ENCODE measurements around the gene JADE2. TPM values are rescaled to one million over a fixed set of nuclear protein-coding genes. Genes with fewer than 3 reads are reported as not detected.
A peak's percentile ranks its signal among the peaks of the same experiment; 100 is the strongest.

Gene JADE2
- total and polyA plus RNA-seq, 4 donors: 3.9 to 11.4 (median 5.5) TPM

DNA sequence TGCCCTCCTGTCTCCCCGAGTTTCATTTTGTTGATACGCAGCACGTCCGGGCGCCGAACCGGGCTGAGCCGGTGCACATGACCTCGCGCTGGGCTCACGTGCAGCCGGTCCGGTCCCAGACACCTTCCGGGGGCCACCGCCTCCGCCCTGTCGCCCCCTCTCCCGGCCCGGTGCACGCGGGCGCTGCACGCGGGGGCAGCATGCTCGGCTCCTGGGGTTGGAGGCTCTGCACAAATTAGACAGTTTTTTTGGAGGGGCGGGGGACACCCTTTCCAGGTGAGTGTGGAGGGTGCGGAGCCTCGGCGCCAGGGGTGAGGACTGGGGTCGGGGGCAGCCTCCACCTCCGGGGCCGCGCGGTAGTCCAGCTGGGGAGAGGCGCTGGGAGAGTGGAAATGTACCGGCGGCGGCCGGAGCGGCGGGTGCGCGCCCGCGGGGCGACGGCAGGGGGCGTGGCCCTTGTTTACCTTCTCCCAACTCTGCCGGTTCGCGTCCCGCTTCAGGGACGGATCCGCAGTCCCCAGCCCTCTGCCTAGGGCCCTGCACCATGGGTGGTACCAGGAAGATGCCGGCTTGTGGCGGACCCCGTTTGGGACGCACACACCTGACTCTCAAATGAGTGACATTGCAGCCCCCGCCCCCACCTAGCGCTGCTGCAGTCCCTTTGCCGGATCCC is 1.1 kb downstream of the JADE2 start:
- H3K36me3 ChIP-seq (ENCODE audit: control insufficient read depth in 4 of 4, insufficient read depth in 3 of 4, low read depth in 1 of 4, low read length in 3 of 4): peaks cover 0 to 1% (median 0%) of the 10 kb centered on the region in 4 donors
- peak overlapping the region; percentile 84 to 89 (median 84) for H3K4me3 ChIP-seq (ENCODE audit: low read depth in 1 of 3, low read length in 3 of 3)
- H3K9me3 ChIP-seq (ENCODE audit: control insufficient read depth in 4 of 4, low read length in 3 of 4): no peaks in the 10 kb centered on the region
- H3K9ac ChIP-seq (ENCODE audit: low read depth in 1 of 2, low read length in 2 of 2): peak overlapping the region; percentile 18 to 36
- WGBS: under 1% methylated on average over 61 of the region's 61 CpGs
- peak; percentile 31 for TF ChIP-seq SP1 (IDR thresholded peaks at IDR 0.05)
- TF ChIP-seq TAF1 (conservative IDR thresholded peaks at IDR 0.05): no peak
- TF ChIP-seq, protein P1, sequence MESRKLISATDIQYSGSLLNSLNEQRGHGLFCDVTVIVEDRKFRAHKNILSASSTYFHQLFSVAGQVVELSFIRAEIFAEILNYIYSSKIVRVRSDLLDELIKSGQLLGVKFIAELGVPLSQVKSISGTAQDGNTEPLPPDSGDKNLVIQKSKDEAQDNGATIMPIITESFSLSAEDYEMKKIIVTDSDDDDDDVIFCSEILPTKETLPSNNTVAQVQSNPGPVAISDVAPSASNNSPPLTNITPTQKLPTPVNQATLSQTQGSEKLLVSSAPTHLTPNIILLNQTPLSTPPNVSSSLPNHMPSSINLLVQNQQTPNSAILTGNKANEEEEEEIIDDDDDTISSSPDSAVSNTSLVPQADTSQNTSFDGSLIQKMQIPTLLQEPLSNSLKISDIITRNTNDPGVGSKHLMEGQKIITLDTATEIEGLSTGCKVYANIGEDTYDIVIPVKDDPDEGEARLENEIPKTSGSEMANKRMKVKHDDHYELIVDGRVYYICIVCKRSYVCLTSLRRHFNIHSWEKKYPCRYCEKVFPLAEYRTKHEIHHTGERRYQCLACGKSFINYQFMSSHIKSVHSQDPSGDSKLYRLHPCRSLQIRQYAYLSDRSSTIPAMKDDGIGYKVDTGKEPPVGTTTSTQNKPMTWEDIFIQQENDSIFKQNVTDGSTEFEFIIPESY (IDR thresholded peaks at IDR 0.05): no peak
- no peak for TF ChIP-seq RXRA (IDR thresholded peaks at IDR 0.05)
- TF ChIP-seq HNF4G (IDR thresholded peaks at IDR 0.05): no peak
- peak in 1 of 2 donors; percentile 16 for TF ChIP-seq RAD21 (IDR thresholded peaks at IDR 0.05)
- TF ChIP-seq, protein P2, sequence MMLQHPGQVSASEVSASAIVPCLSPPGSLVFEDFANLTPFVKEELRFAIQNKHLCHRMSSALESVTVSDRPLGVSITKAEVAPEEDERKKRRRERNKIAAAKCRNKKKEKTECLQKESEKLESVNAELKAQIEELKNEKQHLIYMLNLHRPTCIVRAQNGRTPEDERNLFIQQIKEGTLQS (IDR thresholded peaks at IDR 0.05): no peak
- TF ChIP-seq, protein P3, sequence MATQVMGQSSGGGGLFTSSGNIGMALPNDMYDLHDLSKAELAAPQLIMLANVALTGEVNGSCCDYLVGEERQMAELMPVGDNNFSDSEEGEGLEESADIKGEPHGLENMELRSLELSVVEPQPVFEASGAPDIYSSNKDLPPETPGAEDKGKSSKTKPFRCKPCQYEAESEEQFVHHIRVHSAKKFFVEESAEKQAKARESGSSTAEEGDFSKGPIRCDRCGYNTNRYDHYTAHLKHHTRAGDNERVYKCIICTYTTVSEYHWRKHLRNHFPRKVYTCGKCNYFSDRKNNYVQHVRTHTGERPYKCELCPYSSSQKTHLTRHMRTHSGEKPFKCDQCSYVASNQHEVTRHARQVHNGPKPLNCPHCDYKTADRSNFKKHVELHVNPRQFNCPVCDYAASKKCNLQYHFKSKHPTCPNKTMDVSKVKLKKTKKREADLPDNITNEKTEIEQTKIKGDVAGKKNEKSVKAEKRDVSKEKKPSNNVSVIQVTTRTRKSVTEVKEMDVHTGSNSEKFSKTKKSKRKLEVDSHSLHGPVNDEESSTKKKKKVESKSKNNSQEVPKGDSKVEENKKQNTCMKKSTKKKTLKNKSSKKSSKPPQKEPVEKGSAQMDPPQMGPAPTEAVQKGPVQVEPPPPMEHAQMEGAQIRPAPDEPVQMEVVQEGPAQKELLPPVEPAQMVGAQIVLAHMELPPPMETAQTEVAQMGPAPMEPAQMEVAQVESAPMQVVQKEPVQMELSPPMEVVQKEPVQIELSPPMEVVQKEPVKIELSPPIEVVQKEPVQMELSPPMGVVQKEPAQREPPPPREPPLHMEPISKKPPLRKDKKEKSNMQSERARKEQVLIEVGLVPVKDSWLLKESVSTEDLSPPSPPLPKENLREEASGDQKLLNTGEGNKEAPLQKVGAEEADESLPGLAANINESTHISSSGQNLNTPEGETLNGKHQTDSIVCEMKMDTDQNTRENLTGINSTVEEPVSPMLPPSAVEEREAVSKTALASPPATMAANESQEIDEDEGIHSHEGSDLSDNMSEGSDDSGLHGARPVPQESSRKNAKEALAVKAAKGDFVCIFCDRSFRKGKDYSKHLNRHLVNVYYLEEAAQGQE (IDR thresholded peaks at IDR 0.05): no peak
- TF ChIP-seq GABPA (IDR thresholded peaks at IDR 0.05 in 1 of 2, conservative IDR thresholded peaks at IDR 0.05 in 1 of 2): no peak
- TF ChIP-seq JUND (IDR thresholded peaks at IDR 0.05): no peak
- peak; percentile 23 for TF ChIP-seq FOXA2 (IDR thresholded peaks at IDR 0.05)
- TF ChIP-seq FOXA1 (IDR thresholded peaks at IDR 0.05): no peak
- TF ChIP-seq, protein P4, sequence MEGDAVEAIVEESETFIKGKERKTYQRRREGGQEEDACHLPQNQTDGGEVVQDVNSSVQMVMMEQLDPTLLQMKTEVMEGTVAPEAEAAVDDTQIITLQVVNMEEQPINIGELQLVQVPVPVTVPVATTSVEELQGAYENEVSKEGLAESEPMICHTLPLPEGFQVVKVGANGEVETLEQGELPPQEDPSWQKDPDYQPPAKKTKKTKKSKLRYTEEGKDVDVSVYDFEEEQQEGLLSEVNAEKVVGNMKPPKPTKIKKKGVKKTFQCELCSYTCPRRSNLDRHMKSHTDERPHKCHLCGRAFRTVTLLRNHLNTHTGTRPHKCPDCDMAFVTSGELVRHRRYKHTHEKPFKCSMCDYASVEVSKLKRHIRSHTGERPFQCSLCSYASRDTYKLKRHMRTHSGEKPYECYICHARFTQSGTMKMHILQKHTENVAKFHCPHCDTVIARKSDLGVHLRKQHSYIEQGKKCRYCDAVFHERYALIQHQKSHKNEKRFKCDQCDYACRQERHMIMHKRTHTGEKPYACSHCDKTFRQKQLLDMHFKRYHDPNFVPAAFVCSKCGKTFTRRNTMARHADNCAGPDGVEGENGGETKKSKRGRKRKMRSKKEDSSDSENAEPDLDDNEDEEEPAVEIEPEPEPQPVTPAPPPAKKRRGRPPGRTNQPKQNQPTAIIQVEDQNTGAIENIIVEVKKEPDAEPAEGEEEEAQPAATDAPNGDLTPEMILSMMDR (IDR thresholded peaks at IDR 0.05; ENCODE audit: low read depth, low read length, missing input control): peak; percentile 49
- TF ChIP-seq EGR1 (IDR thresholded peaks at IDR 0.05; ENCODE audit: low read depth in 2 of 2): no peak
- TF ChIP-seq, protein P5, sequence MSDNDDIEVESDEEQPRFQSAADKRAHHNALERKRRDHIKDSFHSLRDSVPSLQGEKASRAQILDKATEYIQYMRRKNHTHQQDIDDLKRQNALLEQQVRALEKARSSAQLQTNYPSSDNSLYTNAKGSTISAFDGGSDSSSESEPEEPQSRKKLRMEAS (IDR thresholded peaks at IDR 0.05): no peak
- TF ChIP-seq HNF4A (conservative IDR thresholded peaks at IDR 0.05): no peak
- TF ChIP-seq YY1 (IDR thresholded peaks at IDR 0.05): no peak
- TF ChIP-seq NR2F2 (IDR thresholded peaks at IDR 0.05): no peak
- DNase-seq (ENCODE audit: low spot score): peak; percentile 75
- peaks cover 12 to 44% (median 33%) of the 10 kb centered on the region in 4 donors for H3K4me1 ChIP-seq (ENCODE audit: control insufficient read depth in 4 of 4, insufficient read depth in 4 of 4, low read length in 3 of 4)
- no peaks in the 10 kb centered on the region for H3K27me3 ChIP-seq (ENCODE audit: control insufficient read depth in 4 of 4, insufficient read depth in 4 of 4, low read length in 3 of 4)
- peak overlapping the region; percentile 98 to 99 for H3K27ac ChIP-seq (ENCODE audit: low read depth in 1 of 2, low read length in 2 of 2)

All from liver (tissue), 9 donors.